Fibroblast of pulmonary artery (primary cell): ENCODE data around the gene PPIL1.

Source experiments
- DNase-seq: peaks from one replicate; pipeline ENCODE4 v3.0.0-alpha.2; 2010; ENCODE audit warnings: low read depth
- H3K4me3 ChIP-seq: replicated peaks from 2 replicates; pipeline ENCODE4 v1.5.1; 2011; ENCODE audit warnings: low read depth, mild to moderate bottlenecking, control low read depth, low read length, moderate library complexity
- TF ChIP-seq, protein P1 (sequence below): IDR thresholded peaks from 2 replicates; pipeline ENCODE4 v1.5.1; 2011; ENCODE audit warnings: mild to moderate bottlenecking, control low read depth, low read length, inconsistent platforms; ENCODE audit errors: missing control alignments

The PPIL1 gene

DNA sequence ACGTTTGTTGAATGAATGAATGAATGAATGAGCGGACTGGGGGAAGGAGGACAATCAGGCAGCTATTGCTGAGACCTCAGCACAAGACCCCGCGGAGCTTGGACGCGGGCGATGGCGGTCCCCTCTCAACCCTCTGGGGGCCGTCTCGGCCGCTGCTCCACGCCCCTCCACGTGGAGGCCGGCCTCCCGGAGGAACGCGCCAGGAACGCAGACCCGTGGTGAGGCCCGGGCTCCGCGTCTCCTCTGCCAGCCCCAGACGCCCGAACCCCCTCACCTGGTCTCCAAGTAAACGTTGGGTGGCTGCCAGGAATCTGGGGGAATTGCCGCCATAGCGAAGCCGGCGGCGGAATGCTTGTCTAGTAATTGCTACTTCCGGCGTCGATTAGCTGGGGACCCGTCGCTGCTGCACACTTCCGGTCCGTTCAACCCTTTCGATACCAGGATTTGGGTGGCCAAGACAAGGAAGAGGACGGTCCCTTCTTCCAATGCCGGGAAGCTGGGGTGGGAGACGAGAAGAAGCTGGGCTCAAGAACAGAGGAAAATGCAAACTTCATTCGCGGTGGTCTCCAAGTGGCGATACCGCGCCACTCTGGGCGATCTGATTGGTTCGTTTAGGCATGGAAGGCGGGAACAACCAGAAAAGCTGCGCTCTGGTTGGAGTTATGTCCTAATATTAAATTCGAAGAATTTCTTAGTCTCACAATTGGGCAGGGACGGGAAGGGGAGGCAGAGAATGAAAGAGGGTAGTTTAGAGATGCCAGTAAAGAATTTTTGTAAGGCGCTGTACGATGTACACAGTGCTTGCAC is at the start of gene PPIL1:
Gene PPIL1, minus strand, starts transcription at position 361 of the 807 bp plus-strand sequence. Its CDS starts 31 bp downstream, at position 330.
- peak within 1 kb of the TSS; percentile 98 for H3K4me3 ChIP-seq
- TF ChIP-seq, protein P1, sequence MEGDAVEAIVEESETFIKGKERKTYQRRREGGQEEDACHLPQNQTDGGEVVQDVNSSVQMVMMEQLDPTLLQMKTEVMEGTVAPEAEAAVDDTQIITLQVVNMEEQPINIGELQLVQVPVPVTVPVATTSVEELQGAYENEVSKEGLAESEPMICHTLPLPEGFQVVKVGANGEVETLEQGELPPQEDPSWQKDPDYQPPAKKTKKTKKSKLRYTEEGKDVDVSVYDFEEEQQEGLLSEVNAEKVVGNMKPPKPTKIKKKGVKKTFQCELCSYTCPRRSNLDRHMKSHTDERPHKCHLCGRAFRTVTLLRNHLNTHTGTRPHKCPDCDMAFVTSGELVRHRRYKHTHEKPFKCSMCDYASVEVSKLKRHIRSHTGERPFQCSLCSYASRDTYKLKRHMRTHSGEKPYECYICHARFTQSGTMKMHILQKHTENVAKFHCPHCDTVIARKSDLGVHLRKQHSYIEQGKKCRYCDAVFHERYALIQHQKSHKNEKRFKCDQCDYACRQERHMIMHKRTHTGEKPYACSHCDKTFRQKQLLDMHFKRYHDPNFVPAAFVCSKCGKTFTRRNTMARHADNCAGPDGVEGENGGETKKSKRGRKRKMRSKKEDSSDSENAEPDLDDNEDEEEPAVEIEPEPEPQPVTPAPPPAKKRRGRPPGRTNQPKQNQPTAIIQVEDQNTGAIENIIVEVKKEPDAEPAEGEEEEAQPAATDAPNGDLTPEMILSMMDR = no peak
- DNase-seq = peak; percentile 93

DNA sequence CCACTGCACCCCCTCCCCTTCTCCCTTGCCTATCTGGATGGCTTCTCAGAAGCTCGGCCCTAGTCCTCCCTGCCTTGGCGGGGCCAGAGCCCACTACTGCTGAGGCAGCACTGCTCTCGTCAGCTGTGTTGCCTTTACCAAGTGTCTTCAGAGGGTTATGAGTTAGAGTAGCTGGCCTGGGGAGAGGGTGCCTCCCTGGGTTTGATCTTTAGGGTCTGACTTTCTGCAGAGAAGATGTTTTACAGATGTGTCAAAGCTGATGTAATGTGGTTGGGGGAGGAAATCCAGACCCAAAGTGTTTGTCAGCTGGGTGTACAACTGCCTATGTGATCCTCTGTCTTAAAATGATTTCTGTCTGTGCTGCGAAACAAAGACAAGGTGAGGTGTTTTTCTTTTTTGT is 49.5 kb upstream of the PPIL1 start:
- TF ChIP-seq, protein P1 = no peak
- no peak for DNase-seq
- H3K4me3 ChIP-seq = no peak overlapping the region

GRCh38 chr6:36920546-36920945 is 45.9 kb upstream of the PPIL1 start:
- TF ChIP-seq, protein P1 = no peak
- no peak overlapping the region for H3K4me3 ChIP-seq
- DNase-seq = peak; percentile 75

GRCh38 chr6:36920049-36920448 is 45.4 kb upstream of the PPIL1 start:
- no peak for DNase-seq
- no peak overlapping the region for H3K4me3 ChIP-seq
- TF ChIP-seq, protein P1 = no peak

DNA sequence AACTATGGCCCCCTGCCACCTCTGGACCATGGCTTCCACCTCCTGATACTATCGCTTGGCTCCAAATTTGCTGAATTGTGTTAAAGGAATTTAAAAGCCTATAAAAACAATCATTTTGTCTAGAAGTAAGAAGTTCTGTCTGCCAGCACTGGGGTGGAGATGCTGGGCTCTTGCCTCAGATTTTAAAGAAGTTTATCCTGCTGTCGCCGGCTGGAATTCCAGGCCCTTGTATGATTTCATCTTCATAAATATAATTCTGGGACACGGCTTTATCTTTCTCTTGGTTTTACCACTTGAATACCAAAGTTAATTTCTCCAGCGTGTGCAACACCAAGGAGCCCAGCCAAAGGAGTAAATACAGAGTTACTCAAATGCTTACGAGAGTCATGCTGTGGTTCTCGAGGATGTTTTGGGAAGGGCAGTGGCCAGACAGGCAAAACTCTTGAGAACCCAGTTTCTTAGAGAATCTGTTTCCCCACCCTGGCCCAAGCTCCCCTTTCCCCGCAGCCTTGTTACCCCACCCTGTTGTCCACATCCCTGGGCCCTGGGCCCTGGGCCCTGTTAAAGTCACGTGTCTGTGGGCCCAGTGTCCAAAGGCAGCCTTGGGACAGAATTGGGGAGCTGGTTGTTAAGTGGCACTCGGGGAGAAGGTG is 43.1 kb upstream of the PPIL1 start:
- H3K4me3 ChIP-seq = no peak overlapping the region
- TF ChIP-seq, protein P1 = no peak
- no peak for DNase-seq

GRCh38 chr6:36916126-36916525 is 41.5 kb upstream of the PPIL1 start:
- DNase-seq = no peak
- TF ChIP-seq, protein P1 = no peak

More at GRCh38 chr6:36916126-36916525, 41.5 kb upstream of the PPIL1 start:
- H3K4me3 ChIP-seq = no peak overlapping the region
